KG1 (cell line): ENCODE measurements around the gene SURF2.
A peak's percentile ranks its signal among the peaks of the same experiment; 100 is the strongest.

Source experiments
- DNase-seq: peaks from one replicate; lab custom pipeline; 2025; lab: John Stamatoyannopoulos, UW

Gene SURF2

GRCh38 chr9:133354766-133355165, 1.6 kb upstream of the SURF2 start:
- DNase-seq = no peak

GRCh38 chr9:133355881-133356357, 431 bp upstream of the SURF2 start:
- no peak for DNase-seq

GRCh38 chr9:133357656-133358055, 1.3 kb downstream of the SURF2 start:
- DNase-seq = no peak

- DNase-seq = no peak
These were observed 3.2 kb downstream of the SURF2 start for GRCh38 chr9:133359399-133360175.

- no peak for DNase-seq
These were observed 4.3 kb downstream of the SURF2 start for GRCh38 chr9:133360400-133361393.

GRCh38 chr9:133361507-133362092, 5.2 kb downstream of the SURF2 start:
- no peak for DNase-seq

- no peak for DNase-seq
These were observed 6.2 kb downstream of the SURF2 start for GRCh38 chr9:133362359-133363044.

- no peak for DNase-seq
These were observed 10.1 kb downstream of the SURF2 start for GRCh38 chr9:133366435-133366834.

GRCh38 chr9:133367221-133367620, 10.9 kb downstream of the SURF2 start:
- DNase-seq = no peak

- no peak for DNase-seq
These were observed 11.4 kb downstream of the SURF2 start for GRCh38 chr9:133367778-133368177.

GRCh38 chr9:133368249-133368881, 12.0 kb downstream of the SURF2 start:
- no peak for DNase-seq

GRCh38 chr9:133369422-133369821, 13.1 kb downstream of the SURF2 start:
- no peak for DNase-seq

- DNase-seq = no peak
These were observed 13.6 kb downstream of the SURF2 start for GRCh38 chr9:133369933-133370332.

- no peak for DNase-seq
These were observed 14.3 kb downstream of the SURF2 start for GRCh38 chr9:133370685-133371084.

- DNase-seq = no peak
These were observed 14.9 kb downstream of the SURF2 start for GRCh38 chr9:133371261-133371711.

- DNase-seq = no peak
These were observed 15.8 kb downstream of the SURF2 start for GRCh38 chr9:133372144-133372543.

GRCh38 chr9:133374612-133375115, 18.3 kb downstream of the SURF2 start:
- DNase-seq = no peak

GRCh38 chr9:133375116-133375723, 18.9 kb downstream of the SURF2 start:
- no peak for DNase-seq

GRCh38 chr9:133375724-133376654, 19.6 kb downstream of the SURF2 start, which contains the start of the genes STKLD1 and SURF4:
STKLD1 (plus strand) TSS chr9:133376366; CDS start chr9:133376474, 108 bp downstream.
SURF4 (minus strand) TSS chr9:133376060; CDS start chr9:133375969, 91 bp downstream.
- DNase-seq = peak; percentile 90
